ENCODE results near the gene ELOVL3.
"Not testable (repeated sequence)": the region's sequence is repeated elsewhere in the genome, so short reads cannot be mapped to it uniquely, and the experiment has no call there.

Gene ELOVL3

GRCh38 chr10:102225646-102226541 lies at the start of gene ELOVL3:
TSS of gene ELOVL3 (plus strand) at chr10:102226299. CDS start at chr10:102226549, 250 bp downstream.
- DNase-seq (ENCODE audit: low read depth) = peak; percentile 89

DNA sequence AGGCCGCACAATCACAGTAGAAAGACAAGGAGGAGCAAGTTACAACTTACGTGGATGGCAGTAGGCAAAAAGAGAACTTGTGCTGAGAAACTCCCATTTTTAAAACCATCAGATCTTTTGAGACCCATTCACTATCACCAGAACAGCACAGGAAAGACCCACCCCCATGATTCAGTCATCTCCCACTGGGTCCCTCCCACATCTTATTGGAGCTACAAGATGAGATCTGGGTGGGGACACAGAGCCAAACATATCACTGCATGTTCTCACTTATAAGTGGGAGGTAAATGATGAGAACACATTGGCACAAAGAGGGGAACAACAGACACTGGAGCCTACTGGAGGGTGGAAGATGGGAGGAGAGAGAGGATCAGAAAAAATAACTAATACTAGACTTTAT lies 41.5 kb upstream of the ELOVL3 start:
- DNase-seq (ENCODE audit: low read depth) = no peak

GRCh38 chr10:102185272-102185671 lies 40.8 kb upstream of the ELOVL3 start:
- no peak for DNase-seq (ENCODE audit: low read depth)

- DNase-seq (ENCODE audit: low read depth) = no peak
Observed at GRCh38 chr10:102185811-102186527, 40.1 kb upstream of the ELOVL3 start.

DNA sequence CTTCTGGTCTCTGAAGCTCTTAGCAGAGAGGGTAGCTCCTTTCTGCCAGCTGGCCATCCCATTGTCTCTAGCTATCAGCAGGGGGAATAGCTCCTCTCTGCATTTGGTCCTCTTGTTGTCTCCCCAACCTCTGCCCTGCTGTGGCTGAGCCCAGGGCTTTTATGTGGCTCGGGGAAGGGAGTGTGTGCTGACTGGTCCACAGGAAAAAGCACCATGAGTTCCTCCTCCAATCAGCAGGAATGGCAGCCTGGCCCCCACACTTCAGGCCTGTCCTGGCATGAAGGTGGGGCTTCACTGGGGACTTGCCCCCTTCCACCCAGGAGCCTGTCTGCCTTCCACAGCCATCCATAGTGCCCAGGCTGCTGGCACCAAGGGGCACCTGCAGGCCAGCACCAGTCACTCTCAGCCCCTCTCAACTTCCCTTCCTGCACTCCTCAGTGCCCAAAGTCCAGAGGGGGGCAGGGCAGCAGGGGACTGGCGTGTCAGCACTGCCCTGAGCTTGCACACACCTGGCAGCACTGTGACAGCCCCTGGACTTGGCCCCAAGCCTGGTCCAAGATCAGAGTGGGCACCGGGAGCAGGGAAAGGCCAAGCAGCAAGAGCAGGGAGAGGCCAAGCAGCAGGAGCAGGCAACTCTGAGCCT lies 37.7 kb upstream of the ELOVL3 start:
- DNase-seq (ENCODE audit: low read depth) = no peak

DNA sequence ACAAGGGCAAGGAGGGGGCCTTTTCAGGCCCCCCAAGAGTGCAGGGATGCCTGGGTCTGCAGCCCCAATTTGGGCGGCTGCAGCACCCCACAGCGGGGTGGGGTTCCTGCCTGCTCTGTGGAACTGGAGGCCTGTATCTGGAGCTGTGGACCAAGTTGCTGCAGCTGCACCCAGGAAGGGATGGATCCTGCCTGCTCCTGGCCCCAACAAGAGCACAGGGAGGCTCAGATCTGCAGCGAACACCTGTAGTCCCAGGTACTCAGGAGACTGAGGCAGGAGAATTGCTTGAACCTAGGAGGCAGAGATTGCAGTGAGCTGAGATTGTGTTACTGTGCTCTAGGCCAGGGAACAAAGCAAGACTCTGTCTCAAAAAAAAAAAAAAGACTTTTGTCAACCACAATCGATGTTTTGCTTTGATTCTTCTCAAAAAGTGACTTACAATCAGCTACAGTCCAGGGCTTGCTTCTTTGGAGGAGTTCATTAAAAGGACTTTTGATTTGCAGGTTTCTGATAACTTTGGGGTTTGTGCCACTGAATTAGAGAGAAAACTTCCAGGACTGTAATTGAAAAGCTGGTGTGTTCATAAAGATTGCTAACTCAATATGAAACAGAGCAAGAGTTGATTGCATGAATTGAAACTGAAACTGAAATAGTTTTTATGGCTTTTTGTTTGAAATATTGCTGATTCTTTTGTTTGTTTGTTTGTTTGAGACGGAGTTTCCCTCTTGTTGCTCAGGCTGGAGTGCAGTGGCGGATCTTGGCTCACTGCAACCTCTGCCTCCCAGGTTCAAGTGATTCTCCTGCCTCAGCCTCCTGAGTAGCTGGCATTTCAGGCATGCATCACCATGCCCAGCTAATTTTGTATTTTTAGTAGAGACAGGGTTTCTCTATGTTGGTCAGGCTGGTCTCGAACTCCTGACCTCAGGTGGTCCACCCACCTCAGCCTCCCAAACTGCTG lies 36.9 kb upstream of the ELOVL3 start:
- not testable (repeated sequence) for DNase-seq (ENCODE audit: low read depth)

GRCh38 chr10:102191956-102192355 lies 34.1 kb upstream of the ELOVL3 start:
- DNase-seq (ENCODE audit: low read depth) = no peak

DNA sequence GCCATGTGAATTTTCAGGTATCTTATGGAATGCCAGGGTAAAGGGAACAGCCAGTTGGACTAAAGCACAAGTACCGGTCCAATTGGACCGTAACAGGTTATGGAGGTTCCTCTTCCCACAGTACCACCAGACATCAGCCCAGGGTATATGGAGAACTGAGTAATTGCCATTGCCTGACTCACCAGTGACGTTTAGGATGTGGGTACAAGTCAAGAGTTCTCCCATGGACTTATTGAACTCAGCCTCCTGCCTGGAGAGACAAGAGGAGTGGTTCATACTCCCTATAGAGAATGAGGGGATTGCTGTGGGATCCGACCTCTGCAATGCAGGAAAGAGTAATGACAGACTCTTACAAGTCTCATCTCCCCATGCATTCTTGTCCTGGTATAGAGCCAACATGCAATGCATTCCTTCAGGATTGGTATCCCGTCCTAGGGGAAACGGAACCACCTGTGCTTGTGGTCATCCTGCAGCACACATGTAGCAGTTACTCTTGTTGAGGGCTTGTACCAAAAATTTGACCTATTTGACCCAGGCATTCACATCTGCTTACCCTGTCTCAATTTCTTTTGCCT lies 30.7 kb upstream of the ELOVL3 start:
- DNase-seq (ENCODE audit: low read depth) = no peak

- no peak for DNase-seq (ENCODE audit: low read depth)
Observed at GRCh38 chr10:102196893-102197292, 29.2 kb upstream of the ELOVL3 start.

DNA sequence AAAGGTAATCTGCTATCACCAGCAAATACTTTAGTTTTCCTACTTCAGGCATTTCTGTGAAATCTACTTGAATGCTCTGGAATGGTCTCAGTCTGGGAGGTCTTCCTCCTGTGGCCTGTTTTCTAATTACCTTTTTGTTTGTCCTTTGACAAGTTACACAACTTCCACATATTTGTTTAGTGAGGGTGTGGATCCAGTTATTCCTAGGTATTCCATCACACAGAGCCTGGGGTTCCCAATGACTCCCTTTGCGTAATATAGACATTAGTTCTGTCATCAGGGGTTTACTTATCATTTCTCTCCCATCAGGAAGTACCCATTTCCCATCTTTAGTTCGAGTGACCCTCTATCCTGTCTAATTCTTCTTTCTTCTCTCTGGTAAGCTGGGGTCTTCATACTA lies 28.1 kb upstream of the ELOVL3 start:
- no peak for DNase-seq (ENCODE audit: low read depth)

- no peak for DNase-seq (ENCODE audit: low read depth)
Observed at GRCh38 chr10:102200751-102201640, 25.1 kb upstream of the ELOVL3 start.

- DNase-seq (ENCODE audit: low read depth) = no peak
Observed at GRCh38 chr10:102202386-102202785, 23.7 kb upstream of the ELOVL3 start.

- DNase-seq (ENCODE audit: low read depth) = no peak
Observed at GRCh38 chr10:102208311-102209035, 17.6 kb upstream of the ELOVL3 start.

DNA sequence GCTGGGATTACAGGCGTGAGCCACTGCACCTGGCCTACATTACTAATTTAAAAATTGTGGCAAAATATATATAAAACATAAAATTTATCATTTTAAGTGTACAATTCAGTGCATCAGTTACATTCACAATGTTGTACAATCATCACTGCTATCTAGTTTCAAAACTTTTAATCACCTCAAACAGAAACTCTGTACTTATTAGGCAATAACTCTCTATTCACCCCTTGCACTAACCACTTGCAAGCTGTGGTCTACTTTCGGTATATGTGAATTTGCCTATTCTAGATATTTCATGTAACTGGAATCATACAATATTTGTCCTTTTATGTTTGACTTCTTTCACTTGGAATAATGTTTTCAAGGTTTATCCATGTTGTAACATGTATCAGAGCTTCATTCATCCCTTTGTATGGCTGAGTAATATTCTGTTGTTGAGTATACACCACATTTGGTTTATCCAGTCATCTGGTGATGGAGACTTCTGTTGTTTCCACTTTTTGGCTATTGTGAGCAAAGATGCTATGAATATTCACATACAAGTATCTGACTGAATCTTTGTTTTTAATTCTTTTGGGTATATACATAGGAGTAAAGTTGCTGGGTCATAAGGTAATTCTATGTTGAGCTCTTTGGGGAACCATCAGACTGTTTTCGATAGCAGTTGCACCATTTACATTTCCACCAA lies 14.3 kb upstream of the ELOVL3 start:
- no peak for DNase-seq (ENCODE audit: low read depth)

GRCh38 chr10:102213599-102213998 lies 12.5 kb upstream of the ELOVL3 start:
- not testable (repeated sequence) for DNase-seq (ENCODE audit: low read depth)

GRCh38 chr10:102219370-102219769 lies 6.7 kb upstream of the ELOVL3 start:
- no peak for DNase-seq (ENCODE audit: low read depth)

GRCh38 chr10:102220612-102221011 lies 5.5 kb upstream of the ELOVL3 start:
- DNase-seq (ENCODE audit: low read depth) = no peak

- no peak for DNase-seq (ENCODE audit: low read depth)
Observed at GRCh38 chr10:102222797-102223196, 3.3 kb upstream of the ELOVL3 start.

GRCh38 chr10:102226542-102226870 lies 407 bp downstream of the ELOVL3 start:
- no peak for DNase-seq (ENCODE audit: low read depth)

All from stromal cell of bone marrow (primary cell).